ELF-1 (cell line): ENCODE data around the gene CFAP119.

ENCODE experiments used
- DNase-seq: peaks from one replicate; pipeline ENCODE4 v3.0.0-alpha.2; 2016; ENCODE audit warnings: low read depth, low spot score

CFAP119 gene

DNA sequence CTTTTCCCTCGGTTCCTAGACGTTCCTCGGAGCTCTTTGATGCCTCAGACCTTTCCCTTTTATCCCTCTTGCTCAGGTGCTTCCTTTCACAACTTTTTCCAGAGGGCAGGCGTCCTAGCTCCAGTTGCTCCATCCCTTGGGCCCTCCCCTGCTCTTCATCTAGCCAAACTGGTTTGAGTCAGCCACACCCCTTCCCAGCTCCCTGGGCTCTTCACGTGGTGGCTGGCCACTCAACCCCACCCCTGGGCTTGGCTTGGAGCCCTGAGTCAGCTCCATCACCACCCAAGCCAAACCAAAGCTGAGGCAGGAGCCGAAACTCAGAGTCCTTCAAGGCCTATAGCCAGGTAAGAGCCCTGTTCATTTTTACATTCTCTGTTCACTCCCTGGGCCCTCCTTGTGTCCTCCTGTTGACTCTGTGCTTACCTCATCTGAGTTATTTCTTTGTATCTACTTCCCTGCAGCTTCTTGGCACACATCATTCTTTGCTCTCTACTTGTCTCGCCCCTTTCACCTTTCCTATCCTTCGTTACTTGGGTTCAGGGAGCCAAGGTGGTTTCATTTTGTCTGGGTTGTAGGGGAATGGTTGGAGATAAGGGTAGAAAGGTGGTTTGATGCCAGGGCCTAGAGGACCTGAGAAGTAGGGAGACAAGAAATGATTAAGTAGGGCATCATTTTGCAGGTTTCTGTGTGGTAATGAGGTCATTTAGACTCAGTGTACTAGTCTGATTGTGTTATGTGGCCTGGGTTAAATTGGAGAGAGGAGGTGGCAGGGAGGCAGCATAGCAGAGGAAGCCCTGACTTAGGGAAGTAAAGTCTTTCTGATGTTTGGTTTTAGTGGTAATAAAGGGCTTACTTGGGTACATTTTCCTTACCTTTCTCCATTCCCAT is 21.3 kb downstream of the CFAP119 start:
- peak; percentile 88 for DNase-seq

DNA sequence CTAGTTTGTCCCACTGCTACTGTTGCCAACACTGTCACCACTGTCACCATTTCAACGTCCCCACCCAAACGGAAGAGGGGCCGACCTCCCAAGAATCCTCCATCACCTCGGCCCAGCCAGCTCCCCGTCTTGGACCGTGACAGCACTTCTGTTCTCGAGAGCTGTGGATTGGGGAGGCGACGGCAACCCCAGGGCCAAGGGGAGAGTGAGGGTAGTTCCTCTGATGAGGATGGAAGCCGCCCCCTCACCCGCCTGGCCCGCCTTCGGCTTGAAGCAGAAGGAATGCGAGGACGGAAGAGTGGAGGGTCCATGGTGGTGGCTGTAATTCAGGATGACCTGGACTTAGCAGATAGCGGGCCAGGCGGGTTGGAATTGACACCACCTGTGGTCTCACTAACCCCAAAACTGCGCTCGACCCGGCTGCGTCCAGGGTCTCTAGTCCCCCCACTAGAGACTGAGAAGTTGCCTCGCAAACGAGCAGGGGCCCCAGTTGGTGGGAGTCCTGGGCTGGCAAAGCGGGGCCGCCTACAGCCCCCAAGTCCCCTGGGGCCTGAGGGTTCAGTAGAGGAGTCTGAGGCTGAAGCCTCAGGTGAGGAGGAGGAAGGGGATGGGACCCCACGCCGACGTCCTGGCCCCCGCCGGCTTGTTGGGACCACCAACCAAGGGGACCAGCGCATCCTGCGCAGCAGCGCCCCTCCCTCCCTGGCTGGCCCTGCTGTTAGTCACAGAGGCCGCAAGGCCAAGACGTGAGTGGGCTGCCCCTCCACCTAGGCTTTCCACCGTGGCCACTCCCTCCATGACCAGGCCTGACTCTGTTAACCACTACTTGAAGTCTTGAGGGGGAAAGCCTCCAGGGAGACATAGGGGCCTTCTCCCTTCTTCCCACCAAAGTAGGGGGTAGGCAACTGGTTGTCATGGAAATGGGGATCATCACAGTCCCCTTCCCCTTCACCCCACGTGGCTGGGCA is 22.6 kb downstream of the CFAP119 start:
- DNase-seq = no peak

DNA sequence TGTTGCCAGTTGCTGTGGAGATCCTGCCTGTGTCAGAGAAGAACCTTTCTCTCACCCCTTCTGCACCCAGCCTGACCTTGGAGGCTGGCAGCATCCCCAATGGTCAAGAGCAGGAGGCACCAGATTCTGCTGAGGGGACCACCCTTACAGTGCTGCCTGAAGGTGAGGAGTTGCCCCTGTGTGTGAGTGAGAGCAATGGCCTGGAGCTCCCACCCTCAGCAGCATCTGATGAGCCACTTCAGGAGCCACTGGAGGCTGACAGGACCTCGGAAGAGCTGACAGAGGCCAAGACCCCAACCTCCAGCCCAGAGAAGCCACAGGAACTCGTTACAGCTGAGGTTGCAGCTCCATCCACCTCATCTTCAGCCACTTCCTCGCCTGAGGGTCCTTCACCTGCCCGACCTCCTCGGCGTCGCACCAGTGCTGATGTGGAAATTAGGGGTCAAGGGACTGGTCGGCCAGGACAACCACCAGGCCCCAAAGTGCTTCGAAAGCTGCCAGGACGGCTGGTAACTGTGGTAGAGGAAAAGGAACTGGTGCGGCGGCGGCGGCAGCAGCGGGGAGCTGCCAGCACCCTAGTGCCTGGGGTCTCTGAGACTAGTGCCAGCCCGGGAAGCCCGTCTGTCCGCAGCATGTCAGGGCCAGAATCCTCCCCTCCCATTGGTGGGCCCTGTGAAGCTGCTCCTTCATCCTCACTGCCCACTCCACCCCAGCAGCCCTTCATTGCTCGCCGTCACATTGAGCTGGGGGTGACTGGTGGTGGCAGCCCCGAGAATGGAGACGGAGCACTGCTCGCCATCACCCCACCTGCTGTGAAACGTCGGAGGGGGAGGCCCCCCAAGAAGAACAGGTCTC is 23.8 kb downstream of the CFAP119 start:
- DNase-seq = no peak

DNA sequence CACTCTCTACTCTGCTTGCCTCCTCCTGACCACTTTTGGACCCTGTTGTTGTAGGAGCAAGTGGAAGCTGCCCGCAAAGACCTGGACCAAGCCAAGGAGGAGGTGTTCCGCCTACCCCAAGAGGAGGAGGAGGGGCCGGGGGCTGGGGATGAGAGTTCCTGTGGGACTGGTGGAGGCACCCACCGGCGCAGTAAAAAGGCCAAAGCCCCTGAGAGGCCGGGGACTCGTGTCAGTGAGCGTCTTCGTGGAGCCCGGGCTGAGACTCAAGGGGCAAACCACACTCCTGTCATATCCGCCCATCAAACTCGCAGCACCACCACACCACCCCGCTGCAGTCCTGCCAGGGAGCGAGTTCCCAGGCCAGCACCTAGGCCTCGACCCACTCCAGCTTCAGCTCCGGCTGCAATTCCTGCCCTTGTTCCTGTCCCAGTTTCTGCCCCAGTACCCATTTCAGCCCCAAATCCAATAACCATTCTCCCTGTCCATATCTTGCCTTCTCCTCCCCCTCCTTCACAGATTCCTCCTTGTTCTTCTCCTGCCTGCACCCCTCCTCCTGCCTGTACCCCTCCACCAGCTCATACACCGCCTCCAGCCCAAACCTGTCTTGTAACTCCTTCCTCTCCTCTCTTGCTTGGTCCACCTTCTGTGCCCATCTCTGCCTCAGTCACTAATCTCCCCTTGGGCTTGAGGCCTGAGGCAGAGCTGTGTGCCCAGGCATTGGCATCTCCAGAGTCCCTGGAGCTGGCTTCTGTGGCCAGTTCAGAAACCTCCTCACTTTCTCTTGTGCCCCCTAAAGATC is 24.7 kb downstream of the CFAP119 start:
- no peak for DNase-seq

DNA sequence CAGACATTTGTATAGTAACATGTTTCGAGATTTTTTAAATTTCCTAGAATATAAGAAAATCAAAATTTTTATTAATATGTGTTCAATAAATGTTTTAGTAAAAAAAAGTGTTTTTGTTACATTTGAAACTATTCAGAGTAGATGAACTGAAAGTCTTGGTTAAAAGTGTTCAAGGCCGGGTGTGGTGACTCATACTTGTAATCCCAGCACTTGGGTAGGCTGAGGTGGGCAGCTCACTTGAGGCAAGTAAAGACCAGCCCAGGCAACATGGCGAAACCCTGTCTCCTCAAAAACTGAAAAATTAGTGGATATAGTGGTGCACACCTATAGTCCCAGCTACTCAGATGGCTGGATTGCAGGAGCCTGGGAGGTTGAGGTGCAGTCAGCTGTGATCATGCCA is 30.5 kb downstream of the CFAP119 start:
- no peak for DNase-seq

DNA sequence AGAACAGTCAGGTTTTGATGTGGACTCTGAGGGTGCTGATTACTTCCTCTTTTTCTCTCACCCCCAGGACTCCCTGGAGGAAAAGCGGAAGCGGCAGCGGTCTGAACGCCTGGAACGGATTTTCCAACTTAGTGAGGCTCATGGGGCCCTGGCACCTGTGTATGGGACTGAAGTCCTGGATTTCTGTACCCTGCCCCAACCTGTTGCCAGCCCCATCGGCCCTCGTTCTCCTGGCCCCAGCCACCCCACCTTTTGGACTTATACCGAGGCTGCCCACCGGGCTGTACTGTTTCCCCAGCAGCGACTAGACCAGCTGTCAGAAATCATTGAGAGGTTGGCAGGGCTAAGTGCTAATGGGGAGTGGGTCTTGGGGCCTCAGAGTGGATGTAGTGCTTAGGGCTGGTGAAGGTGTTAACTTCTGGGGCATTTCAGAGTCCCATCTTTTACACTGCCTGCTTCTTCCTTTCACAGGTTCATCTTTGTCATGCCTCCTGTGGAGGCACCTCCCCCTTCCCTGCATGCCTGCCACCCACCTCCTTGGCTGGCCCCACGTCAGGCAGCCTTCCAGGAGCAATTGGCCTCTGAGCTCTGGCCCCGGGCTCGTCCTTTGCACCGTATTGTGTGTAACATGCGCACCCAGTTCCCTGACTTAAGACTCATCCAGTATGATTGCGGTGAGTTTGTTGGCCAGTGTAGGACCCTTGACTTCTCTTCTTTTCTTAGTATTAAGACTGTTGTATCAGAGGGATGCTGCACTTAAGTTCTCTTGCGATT is 32.8 kb downstream of the CFAP119 start:
- DNase-seq = no peak

DNA sequence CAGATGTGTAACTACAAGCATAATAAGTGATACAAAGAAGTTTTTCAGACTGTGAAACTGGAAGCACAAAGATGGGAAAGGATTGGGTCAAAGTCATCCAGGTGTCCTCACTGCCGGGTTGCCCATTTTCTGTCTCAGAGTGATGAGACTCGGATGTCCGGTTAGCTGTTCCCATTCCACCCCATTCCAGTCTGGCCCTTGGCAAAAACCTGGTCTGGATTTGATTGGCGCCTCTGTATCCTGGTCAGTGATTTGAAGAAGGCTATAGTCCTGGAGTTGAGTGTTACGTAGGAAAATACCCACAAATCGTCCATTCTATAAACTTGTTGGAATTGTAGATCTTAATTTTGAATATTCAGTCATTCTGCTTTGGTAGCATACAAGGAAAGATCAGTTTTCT is 33.5 kb downstream of the CFAP119 start:
- no peak for DNase-seq

DNA sequence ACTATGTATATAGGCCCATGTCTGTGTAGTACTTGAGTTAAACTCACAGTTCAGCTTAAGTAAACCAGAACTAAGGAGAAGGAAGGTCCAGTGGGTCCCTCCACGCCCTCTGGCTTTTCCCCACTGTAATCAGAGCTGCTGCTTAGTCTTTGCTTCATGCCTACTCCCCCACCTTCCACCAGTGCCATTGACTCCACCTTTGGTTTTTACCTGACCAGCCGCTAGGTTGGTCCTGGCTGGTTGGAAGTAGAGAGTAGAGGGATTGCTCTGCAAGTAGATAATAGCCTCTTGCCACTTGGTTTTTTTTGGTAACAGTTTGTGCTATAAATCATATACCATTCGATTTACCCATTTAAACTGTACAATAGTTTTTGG is 36.5 kb downstream of the CFAP119 start:
- DNase-seq = no peak

DNA sequence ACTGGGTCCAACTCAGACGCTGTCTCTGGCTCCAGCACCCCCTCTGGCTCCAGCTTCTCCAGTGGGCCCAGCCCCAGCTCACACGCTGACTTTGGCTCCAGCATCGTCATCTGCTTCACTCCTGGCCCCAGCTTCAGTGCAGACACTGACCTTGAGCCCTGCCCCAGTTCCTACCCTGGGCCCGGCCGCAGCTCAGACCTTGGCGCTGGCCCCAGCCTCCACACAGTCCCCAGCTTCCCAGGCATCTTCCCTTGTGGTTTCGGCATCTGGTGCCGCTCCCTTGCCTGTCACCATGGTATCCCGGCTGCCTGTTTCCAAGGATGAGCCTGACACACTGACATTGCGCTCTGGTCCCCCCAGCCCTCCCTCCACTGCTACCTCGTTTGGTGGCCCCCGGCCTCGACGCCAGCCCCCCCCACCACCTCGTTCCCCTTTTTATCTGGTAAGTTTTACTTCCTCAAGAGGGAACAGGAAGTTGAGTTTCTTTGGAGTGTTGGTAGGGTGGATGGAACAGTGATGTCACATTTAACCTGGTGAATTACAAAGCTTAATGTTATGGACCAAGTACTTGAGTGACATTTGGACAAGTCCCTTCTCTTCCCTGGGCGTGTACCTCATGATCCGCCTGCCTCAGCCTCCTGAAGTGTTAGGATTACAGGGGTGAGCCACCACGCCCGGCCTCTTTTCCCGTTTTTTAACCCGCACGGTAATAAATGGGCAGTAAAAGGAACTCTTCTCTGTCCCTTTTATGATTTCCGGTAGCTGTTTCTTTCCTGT is 37.0 kb downstream of the CFAP119 start:
- DNase-seq = no peak

DNA sequence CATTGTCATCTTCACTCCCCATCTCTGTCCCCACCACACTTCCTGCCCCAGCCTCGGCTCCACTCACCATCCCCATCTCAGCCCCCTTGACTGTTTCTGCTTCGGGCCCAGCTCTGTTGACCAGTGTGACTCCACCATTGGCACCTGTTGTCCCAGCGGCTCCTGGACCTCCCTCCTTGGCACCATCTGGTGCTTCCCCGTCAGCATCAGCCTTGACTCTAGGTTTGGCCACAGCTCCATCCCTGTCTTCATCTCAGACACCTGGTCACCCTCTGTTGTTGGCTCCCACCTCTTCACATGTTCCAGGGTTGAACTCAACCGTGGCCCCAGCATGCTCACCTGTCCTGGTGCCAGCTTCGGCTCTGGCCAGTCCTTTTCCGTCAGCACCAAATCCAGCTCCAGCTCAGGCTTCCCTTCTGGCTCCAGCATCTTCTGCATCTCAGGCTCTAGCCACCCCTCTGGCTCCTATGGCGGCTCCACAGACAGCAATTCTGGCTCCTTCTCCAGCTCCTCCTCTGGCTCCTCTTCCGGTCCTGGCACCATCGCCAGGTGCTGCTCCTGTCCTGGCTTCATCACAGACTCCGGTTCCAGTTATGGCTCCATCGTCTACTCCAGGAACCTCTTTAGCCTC is 38.0 kb downstream of the CFAP119 start:
- DNase-seq = no peak

DNA sequence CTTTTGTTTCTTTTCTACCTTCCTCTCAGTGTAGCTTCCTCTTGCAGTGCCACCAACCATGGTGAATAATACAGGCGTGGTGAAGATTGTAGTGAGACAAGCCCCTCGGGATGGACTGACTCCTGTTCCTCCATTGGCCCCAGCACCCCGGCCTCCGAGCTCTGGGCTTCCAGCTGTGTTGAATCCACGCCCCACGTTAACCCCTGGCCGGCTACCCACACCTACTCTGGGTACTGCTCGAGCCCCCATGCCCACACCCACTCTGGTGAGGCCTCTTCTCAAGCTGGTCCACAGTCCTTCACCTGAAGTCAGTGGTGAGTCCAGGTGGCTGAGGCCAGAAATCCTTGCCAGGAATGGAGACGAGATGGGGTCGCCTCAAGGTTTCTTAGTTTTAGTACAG is 38.9 kb downstream of the CFAP119 start:
- no peak for DNase-seq

DNA sequence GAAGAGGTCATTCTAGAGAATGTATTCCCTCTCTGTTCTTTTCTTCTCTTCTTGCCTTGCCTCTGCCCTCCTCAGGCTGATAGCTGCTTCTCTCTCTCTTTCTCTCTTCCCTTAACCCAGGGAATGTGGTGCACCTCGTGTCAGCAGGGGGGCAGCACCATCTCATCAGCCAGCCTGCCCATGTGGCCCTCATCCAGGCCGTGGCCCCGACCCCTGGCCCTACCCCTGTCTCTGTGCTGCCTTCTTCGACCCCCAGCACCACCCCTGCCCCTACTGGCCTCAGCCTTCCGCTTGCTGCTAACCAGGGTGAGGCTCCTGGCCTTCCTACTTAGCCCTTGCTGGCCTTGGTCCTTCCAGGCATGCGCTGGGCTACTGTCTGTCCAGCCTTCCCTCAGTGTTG is 39.4 kb downstream of the CFAP119 start:
- no peak for DNase-seq

DNA sequence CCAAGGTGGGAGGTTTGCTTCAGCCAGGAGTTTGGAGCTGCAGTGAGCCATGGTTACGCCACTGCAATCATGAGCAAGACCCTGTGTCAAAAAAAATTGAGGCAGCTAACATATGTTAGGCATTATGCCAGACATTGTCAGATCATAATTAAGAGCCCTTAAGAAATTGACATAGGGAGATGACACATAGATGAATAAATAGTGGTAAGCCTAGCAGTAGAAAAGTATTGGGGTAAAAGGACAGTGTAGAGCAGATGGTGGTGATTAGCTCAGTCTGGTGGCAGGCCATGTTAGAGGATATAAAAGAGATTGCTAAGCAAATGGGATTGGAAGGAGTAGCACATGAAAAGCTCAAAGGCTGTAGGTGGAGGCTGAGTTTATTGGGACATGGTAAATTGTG is 40.3 kb downstream of the CFAP119 start:
- no peak for DNase-seq

DNA sequence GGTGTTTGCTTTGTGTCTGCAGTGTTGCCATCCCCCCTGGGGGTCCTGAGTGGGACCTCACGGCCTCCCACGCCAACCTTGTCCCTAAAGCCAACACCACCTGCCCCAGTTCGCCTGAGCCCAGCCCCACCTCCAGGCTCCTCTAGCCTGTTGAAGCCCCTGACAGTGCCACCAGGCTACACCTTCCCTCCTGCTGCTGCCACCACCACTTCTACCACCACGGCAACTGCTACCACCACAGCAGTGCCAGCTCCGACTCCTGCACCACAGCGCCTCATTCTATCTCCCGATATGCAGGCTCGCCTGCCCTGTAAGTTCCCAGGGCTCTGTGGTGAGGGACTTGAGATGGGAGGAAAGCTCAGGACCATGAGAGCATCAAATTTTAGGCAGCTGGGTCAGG is 40.7 kb downstream of the CFAP119 start:
- DNase-seq = no peak

DNA sequence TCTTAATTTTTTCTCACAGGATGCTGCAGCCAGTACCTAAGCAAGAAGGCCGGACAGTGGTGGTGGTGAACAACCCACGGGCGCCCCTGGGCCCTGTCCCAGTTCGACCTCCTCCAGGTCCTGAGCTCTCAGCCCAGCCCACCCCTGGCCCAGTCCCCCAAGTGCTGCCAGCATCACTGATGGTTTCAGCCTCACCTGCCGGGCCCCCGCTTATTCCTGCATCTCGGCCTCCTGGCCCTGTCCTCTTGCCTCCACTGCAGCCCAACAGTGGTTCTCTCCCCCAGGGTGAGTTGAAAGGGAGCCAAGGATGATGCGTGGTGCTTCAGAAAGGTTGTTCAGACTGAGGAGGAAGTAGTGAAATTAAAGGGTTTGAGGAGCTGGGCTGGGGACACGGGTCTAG is 41.2 kb downstream of the CFAP119 start:
- DNase-seq = no peak

DNA sequence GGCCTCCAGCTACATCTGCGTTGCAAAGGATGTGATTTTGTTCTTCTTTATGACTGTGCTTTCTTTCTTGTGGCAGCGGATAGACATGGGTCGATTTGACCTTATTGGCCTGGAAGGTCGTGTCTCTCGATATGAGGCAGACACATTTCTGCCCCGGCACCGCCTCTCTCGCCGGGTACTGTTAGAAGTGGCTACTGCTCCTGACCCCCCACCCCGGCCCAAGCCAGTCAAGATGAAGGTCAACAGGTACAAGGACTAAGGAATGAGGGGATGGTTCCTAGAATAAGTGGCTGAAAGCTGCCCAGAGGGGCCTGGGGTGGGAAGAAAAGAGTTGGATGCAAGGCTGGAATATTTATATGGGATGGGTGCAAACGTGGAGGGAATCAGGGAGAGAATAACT is 41.8 kb downstream of the CFAP119 start:
- DNase-seq = no peak

DNA sequence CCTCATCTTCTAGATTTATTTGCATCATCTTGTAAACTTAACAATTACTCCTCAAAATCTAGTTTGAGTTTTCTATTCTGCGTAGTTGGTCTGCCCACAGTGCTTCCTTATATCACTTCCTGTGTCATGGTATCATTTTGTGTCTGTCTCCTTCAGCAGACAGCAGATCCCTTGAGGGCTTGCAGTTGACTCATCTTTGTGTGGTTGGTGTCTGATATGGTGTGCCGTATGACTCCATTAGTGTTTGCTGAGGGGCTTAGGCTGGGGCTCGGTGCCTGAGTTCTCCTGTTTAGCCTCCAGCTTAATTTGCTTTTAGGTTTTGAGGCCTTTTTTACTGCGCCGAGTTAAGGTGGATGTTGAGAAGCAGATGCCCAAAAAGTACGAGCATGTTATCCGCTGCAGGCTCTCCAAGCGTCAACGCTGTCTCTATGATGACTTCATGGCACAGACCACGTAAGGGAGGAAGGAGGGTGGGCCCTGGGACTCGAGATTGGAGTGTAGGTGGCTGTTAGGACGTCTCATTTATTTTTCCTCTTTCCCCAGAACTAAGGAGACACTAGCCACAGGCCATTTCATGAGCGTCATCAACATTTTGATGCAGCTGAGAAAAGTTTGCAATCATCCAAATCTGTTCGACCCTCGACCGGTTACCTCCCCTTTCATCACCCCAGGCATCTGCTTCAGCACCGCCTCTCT is 46.0 kb downstream of the CFAP119 start:
- no peak for DNase-seq

DNA sequence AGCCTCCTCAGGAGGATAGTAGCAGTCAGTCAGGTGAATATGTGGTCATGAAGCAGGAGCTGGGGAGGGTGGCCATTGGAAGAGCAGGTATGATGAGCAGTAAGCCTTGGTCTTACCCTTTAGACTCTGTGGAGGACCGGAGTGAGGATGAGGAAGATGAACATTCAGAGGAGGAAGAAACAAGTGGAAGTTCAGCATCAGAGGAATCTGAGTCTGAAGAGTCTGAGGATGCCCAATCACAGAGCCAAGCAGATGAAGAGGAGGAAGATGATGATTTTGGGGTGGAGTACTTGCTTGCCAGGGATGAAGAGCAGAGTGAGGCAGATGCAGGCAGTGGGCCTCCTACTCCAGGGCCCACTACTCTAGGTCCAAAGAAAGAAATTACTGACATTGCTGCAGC is 50.1 kb downstream of the CFAP119 start:
- DNase-seq = no peak
